ENCODE results near the gene C20orf204.

- TF ChIP-seq, protein P1, sequence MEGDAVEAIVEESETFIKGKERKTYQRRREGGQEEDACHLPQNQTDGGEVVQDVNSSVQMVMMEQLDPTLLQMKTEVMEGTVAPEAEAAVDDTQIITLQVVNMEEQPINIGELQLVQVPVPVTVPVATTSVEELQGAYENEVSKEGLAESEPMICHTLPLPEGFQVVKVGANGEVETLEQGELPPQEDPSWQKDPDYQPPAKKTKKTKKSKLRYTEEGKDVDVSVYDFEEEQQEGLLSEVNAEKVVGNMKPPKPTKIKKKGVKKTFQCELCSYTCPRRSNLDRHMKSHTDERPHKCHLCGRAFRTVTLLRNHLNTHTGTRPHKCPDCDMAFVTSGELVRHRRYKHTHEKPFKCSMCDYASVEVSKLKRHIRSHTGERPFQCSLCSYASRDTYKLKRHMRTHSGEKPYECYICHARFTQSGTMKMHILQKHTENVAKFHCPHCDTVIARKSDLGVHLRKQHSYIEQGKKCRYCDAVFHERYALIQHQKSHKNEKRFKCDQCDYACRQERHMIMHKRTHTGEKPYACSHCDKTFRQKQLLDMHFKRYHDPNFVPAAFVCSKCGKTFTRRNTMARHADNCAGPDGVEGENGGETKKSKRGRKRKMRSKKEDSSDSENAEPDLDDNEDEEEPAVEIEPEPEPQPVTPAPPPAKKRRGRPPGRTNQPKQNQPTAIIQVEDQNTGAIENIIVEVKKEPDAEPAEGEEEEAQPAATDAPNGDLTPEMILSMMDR (conservative IDR thresholded peaks at IDR 0.05) = no peak
- no peak for TF ChIP-seq ZFX (IDR thresholded peaks at IDR 0.05)
These were observed 22.6 kb downstream of the C20orf204 start for GRCh38 chr20:64058536-64058935.

Measured in C4-2B (cell line).